A673 (cell line): ENCODE data around the gene ELL2. TPM values are rescaled to one million over a fixed set of nuclear protein-coding genes. Genes with fewer than 3 reads are reported as not detected.

ENCODE experiments used
- BruUV-seq: library from RNA; stranded (reverse); fragments of 400-500 nt; replicated peaks from 2 replicates; lab custom pipeline; 2021; lab: Mats Ljungman, UMichigan
- CTCF ChIA-PET: fragments of 300-600 bp; sonication (Branson Sonifier 250); formaldehyde crosslinking; loops from one replicate; lab custom pipeline; 2022; ENCODE audit warnings: antibody characterized with exemption; lab: Charles Lee
- POLR2A ChIA-PET: fragments of 300-600 bp; sonication (Branson Sonifier 250); formaldehyde crosslinking; loops from one replicate; lab custom pipeline; 2022; ENCODE audit warnings: antibody characterized with exemption; ENCODE audit not compliant: low non-redundant PET; lab: Charles Lee
- DNase-seq: peaks from one replicate; pipeline ENCODE4 v3.0.0-alpha.2; 2015; ENCODE audit warnings: low spot score
- H3K27ac ChIP-seq: fragments of 200-600 bp; sonication (generic); 2 replicates; pipeline ENCODE4 v1.5.1; 2016; ENCODE audit warnings: mixed run types, low read depth, mild to moderate bottlenecking, mixed read lengths, antibody characterized with exemption, low read length; ENCODE audit not compliant: poor library complexity, severe bottlenecking
- H3K27me3 ChIP-seq: fragments of 200-600 bp; sonication (generic); replicated peaks from 2 replicates; pipeline ENCODE4 v1.6.1; 2017; ENCODE audit warnings: mixed run types, low read depth, mild to moderate bottlenecking, mixed read lengths, antibody characterized with exemption, low read length; ENCODE audit not compliant: insufficient read depth, poor library complexity
- H3K36me3 ChIP-seq: fragments of 200-600 bp; sonication (generic); 2 replicates; pipeline ENCODE4 v1.6.1; 2016; ENCODE audit warnings: mixed run types, mild to moderate bottlenecking, mixed read lengths, antibody characterized with exemption, low read length; ENCODE audit not compliant: insufficient read depth, poor library complexity, severe bottlenecking
- H3K4me1 ChIP-seq: fragments of 200-600 bp; sonication (generic); 2 replicates; pipeline ENCODE4 v1.6.1; 2017; ENCODE audit warnings: mixed run types, mild to moderate bottlenecking, mixed read lengths, antibody characterized with exemption, low read length; ENCODE audit not compliant: insufficient read depth, poor library complexity, severe bottlenecking
- H3K4me3 ChIP-seq: fragments of 200-600 bp; sonication (generic); 2 replicates; pipeline ENCODE4 v1.5.1; 2016; ENCODE audit warnings: low read depth, mixed run types, mild to moderate bottlenecking, mixed read lengths, low read length; ENCODE audit not compliant: poor library complexity, severe bottlenecking
- H3K9me3 ChIP-seq: fragments of 200-600 bp; sonication (generic); 2 replicates; pipeline ENCODE4 v1.6.1; 2016; ENCODE audit warnings: mixed run types, low read depth, mild to moderate bottlenecking, mixed read lengths, antibody characterized with exemption, low read length; ENCODE audit not compliant: poor library complexity, severe bottlenecking
- EZH2 ChIP-seq: fragments of 200-600 bp; sonication (generic); IDR thresholded peaks from 2 replicates; pipeline ENCODE4 v1.6.1; 2017; ENCODE audit warnings: borderline replicate concordance, low read depth, mild to moderate bottlenecking, mixed read lengths, antibody characterized with exemption, low read length; ENCODE audit not compliant: poor library complexity, severe bottlenecking
- intact Hi-C: fragments of 100-400 bp; cut with micrococcal nuclease; formaldehyde crosslinking; loops from one replicate; pipeline ENCODE4 v1.10.0; 2022; ENCODE audit not compliant: unreplicated experiment
- total RNA-seq: library from RNA; stranded (reverse); gene quantifications from 2 replicates; pipeline ENCODE4 v1.2.3, GENCODE V29; 2021
- TF ChIP-seq, protein P1 (sequence below): fragments of 300-800, 200-600 bp; sonication (generic); conservative IDR thresholded peaks from 2 replicates; pipeline ENCODE4 v1.5.1; 2017; ENCODE audit warnings: low read depth, mild to moderate bottlenecking, antibody characterized with exemption, low read length, moderate library complexity, mixed read lengths

The ELL2 gene
- total RNA-seq, 1 experiment from 2014 or later, result 12.0 TPM

DNA sequence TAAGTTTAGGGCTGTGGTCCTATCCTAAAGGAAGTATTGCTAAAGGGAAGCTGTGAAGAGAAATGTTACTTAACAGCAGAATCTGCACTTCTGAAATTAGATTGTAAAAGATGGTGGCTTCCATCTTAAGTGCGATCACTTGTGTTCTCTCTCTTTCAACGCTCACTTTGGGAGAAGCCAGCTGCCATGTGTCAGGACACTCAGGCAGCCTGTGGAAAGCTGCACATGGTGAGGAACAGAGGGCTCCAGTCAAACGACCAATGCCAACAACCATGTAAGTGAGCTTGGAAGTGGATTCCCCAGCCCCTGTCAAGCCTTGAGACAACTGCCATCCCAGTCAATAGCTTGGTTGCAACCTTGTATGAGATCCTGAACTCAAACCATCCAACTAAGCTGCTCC, 87.4 kb downstream of the ELL2 start:
- BruUV-seq, result no TSS peak
- POLR2A ChIA-PET, result no interaction called here
- CTCF ChIA-PET, result no interaction called here

DNA sequence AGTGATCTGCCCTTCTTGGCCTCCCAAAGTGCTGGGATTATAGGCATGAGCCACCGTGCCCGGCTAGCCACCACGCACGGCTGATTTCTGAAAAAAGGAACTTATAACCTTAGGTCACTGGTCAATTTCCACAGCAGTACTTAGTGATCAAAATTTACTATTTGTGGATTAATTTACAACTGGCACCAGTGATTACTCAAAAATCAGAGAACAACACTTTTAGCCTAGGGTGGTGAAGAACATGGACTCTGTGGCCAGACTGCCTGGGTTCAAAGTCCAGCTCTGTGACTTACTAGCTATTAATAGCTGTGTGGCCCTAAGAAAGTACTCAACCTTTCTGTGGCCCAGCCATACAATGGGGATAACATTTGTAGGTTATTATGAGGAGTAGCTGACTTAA, 88.3 kb downstream of the ELL2 start:
- H3K4me3 ChIP-seq, result no peak overlapping the region
- H3K4me1 ChIP-seq, result no peaks in the 10 kb centered on the region
- no peak overlapping the region for H3K27ac ChIP-seq
- BruUV-seq, result no TSS peak
- ChIA-PET CTCF (no interaction called here), POLR2A (no interaction called here)
- intact Hi-C loops, result no loop called here
- DNase-seq, result no peak
- H3K9me3 ChIP-seq, result no peaks in the 10 kb centered on the region
- H3K36me3 ChIP-seq, result no peaks in the 10 kb centered on the region
- TF ChIP-seq, protein P1, sequence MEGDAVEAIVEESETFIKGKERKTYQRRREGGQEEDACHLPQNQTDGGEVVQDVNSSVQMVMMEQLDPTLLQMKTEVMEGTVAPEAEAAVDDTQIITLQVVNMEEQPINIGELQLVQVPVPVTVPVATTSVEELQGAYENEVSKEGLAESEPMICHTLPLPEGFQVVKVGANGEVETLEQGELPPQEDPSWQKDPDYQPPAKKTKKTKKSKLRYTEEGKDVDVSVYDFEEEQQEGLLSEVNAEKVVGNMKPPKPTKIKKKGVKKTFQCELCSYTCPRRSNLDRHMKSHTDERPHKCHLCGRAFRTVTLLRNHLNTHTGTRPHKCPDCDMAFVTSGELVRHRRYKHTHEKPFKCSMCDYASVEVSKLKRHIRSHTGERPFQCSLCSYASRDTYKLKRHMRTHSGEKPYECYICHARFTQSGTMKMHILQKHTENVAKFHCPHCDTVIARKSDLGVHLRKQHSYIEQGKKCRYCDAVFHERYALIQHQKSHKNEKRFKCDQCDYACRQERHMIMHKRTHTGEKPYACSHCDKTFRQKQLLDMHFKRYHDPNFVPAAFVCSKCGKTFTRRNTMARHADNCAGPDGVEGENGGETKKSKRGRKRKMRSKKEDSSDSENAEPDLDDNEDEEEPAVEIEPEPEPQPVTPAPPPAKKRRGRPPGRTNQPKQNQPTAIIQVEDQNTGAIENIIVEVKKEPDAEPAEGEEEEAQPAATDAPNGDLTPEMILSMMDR, result no peak
- no peak for TF ChIP-seq EZH2
- H3K27me3 ChIP-seq, result no peaks in the 10 kb centered on the region

More for the DNA sequence above, 87.4 kb downstream of the ELL2 start:
- H3K27me3 ChIP-seq, result no peaks in the 10 kb centered on the region
- TF ChIP-seq, protein P1, result no peak
- no peak for TF ChIP-seq EZH2
- no peaks in the 10 kb centered on the region for H3K36me3 ChIP-seq
- H3K4me3 ChIP-seq, result no peak overlapping the region
- intact Hi-C loops, result no loop called here
- no peak for DNase-seq
- H3K4me1 ChIP-seq, result no peaks in the 10 kb centered on the region
- no peak overlapping the region for H3K27ac ChIP-seq
- H3K9me3 ChIP-seq, result no peaks in the 10 kb centered on the region

DNA sequence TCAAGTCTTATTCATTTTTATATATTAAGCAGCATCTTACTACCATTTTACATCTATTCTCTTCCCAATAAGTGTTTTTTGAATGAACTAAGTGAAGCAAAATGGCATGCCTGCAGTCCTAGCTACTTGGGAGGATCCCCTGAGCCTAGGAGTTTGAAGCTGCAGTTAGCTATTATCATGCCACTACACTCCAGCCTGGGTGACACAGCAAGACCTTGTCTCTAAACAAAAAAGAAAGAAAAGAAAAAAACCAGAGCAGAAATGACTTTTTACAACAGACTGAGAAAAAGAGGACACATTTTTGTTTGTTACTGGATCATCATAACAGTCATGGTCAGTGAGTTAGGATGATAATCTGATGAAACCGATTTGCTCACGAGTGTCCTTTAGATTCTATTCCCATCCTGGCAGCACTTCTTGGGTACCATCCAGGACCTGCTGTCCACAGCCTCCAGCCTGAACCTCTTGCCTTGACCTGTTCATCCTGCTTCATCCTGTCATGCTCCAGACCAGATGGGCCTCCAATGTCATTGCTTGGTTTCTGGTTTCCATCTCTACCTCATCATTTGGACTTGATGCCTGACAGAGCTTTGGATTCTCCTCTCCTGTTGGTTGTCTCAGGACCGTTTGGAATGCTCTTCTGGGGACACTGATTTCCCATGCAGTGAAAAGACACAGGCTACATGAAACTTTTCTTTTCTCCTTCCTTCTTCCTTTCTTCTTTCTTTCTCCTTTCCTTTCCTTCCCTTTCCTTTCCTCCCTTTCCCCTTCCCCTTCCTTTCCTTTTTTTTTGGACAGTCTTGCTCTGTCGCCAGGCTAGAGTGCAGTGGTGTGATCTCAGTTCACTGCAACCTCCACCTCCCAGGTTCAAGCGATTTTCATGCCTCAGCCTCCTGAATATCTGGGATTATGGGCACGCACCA, 89.0 kb downstream of the ELL2 start:
- no peak for DNase-seq
- no peaks in the 10 kb centered on the region for H3K9me3 ChIP-seq
- no peaks in the 10 kb centered on the region for H3K27me3 ChIP-seq
- no peak overlapping the region for H3K27ac ChIP-seq
- ChIA-PET POLR2A (no interaction called here), CTCF (no interaction called here)
- no peaks in the 10 kb centered on the region for H3K4me1 ChIP-seq
- H3K4me3 ChIP-seq, result no peak overlapping the region
- H3K36me3 ChIP-seq, result no peaks in the 10 kb centered on the region
- intact Hi-C loops, result no loop called here
- no TSS peak for BruUV-seq
- TF ChIP-seq, protein P1, result no peak
- no peak for TF ChIP-seq EZH2
